Stimulated activated CD4-positive, alpha-beta T cell treated with anti-CD3 and anti-CD28 coated beads, Interleukin-4, amount 100 ng/mL, for 4 hours (primary cell): ENCODE measurements around the gene OXCT1.
A peak's percentile ranks its signal among the peaks of the same experiment; 100 is the strongest.

ENCODE experiments used
- DNase-seq, 2 experiments: peaks; one replicate each; pipeline ENCODE4 v3.0.0-alpha.2; 2020

Gene OXCT1

GRCh38 chr5:41869724-41870626 lies at the start of gene OXCT1:
TSS of gene OXCT1 (minus strand) at chr5:41870425. CDS start at chr5:41870358, 67 bp downstream.
- DNase-seq: peak; percentile 91 to 93

GRCh38 chr5:41918105-41918504 lies 47.9 kb upstream of the OXCT1 start:
- DNase-seq: no peak

- no peak for DNase-seq
These were observed 38.3 kb upstream of the OXCT1 start for GRCh38 chr5:41908374-41909079.

- no peak for DNase-seq
These were observed 35.9 kb upstream of the OXCT1 start for GRCh38 chr5:41906151-41906550.

- peak; percentile 95 for DNase-seq
These were observed 33.9 kb upstream of the OXCT1 start, which contains the start of gene RIMOC1 for GRCh38 chr5:41903892-41904799. TSS of gene RIMOC1 (plus strand) at chr5:41904344. CDS start at chr5:41904368, 24 bp downstream.

GRCh38 chr5:41903382-41903891 lies 33.2 kb upstream of the OXCT1 start:
- no peak for DNase-seq

GRCh38 chr5:41896230-41896629 lies 26.0 kb upstream of the OXCT1 start:
- DNase-seq: no peak

GRCh38 chr5:41893074-41893851 lies 23.0 kb upstream of the OXCT1 start:
- DNase-seq: no peak

- DNase-seq: no peak
These were observed 21.8 kb upstream of the OXCT1 start for GRCh38 chr5:41892031-41892430.

- DNase-seq: no peak
These were observed 21.0 kb upstream of the OXCT1 start for GRCh38 chr5:41891066-41891707.

GRCh38 chr5:41885286-41885685 lies 15.1 kb upstream of the OXCT1 start:
- DNase-seq: no peak

GRCh38 chr5:41883936-41884335 lies 13.7 kb upstream of the OXCT1 start:
- DNase-seq: no peak

GRCh38 chr5:41883243-41883642 lies 13.0 kb upstream of the OXCT1 start:
- DNase-seq: no peak

- DNase-seq: no peak
These were observed 12.5 kb upstream of the OXCT1 start for GRCh38 chr5:41882765-41883164.

- no peak for DNase-seq
These were observed 8.6 kb upstream of the OXCT1 start for GRCh38 chr5:41878643-41879478.

- no peak for DNase-seq
These were observed 7.9 kb upstream of the OXCT1 start for GRCh38 chr5:41878173-41878572.

GRCh38 chr5:41877408-41877807 lies 7.2 kb upstream of the OXCT1 start:
- DNase-seq: no peak

GRCh38 chr5:41876678-41877077 lies 6.5 kb upstream of the OXCT1 start:
- DNase-seq: no peak

- no peak for DNase-seq
These were observed 4.9 kb upstream of the OXCT1 start for GRCh38 chr5:41875121-41875520.

- DNase-seq: no peak
These were observed 4.4 kb upstream of the OXCT1 start for GRCh38 chr5:41874512-41875060.
